Body of pancreas (tissue), 4 donors: ENCODE measurements around the gene NAPA.

Experiments used
- CTCF ChIP-seq, 7 experiments: fragments of 450-650 bp in 4 of 7; fragments of 200-600 bp in 3 of 7; sonication (generic) in 3 of 7; IDR thresholded peaks; one replicate each; pipeline ENCODE4 v1.5.1; 2016 to 2019; ENCODE audit warnings: antibody characterized with exemption in 7 of 7
- POLR2A ChIP-seq, 3 donors: fragments of 450-650 bp; IDR thresholded peaks; one replicate each; pipeline ENCODE4 v1.6.1; 2016; ENCODE audit warnings: antibody characterized with exemption in 3 of 3, mild to moderate bottlenecking in 2 of 3

- TF ChIP-seq CTCF (IDR thresholded peaks at IDR 0.05) (no peak), POLR2A (IDR thresholded peaks at IDR 0.05) (no peak)
These were observed 11.1 kb downstream of the NAPA start for GRCh38 chr19:47503826-47504150.
